Measurements from ENCODE around the gene WARS2.
"Not testable (repeated sequence)": the region's sequence is repeated elsewhere in the genome, so short reads cannot be mapped to it uniquely, and the experiment has no call there.

The WARS2 gene

GRCh38 chr1:119181218-119181617 is 40.8 kb upstream of the WARS2 start:
- Histone ChIP-seq H3K27ac (no peak overlapping the region), H3K36me3 (replicated peaks) (no peaks in the 10 kb centered on the region), H3K4me3 (ENCODE audit: low read depth, low read length) (no peak overlapping the region), H3K27me3 (replicated peaks) (no peaks in the 10 kb centered on the region)
- in situ Hi-C loops (cut with HindIII; ENCODE audit: low pct_ligation_motif_present, low sequenced_read_pairs): no loop called here
- no peak for DNase-seq
- TF ChIP-seq, protein P1, sequence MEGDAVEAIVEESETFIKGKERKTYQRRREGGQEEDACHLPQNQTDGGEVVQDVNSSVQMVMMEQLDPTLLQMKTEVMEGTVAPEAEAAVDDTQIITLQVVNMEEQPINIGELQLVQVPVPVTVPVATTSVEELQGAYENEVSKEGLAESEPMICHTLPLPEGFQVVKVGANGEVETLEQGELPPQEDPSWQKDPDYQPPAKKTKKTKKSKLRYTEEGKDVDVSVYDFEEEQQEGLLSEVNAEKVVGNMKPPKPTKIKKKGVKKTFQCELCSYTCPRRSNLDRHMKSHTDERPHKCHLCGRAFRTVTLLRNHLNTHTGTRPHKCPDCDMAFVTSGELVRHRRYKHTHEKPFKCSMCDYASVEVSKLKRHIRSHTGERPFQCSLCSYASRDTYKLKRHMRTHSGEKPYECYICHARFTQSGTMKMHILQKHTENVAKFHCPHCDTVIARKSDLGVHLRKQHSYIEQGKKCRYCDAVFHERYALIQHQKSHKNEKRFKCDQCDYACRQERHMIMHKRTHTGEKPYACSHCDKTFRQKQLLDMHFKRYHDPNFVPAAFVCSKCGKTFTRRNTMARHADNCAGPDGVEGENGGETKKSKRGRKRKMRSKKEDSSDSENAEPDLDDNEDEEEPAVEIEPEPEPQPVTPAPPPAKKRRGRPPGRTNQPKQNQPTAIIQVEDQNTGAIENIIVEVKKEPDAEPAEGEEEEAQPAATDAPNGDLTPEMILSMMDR (IDR thresholded peaks at IDR 0.05; ENCODE audit: low read depth, low read length, missing control alignments): no peak

- Histone ChIP-seq H3K27ac (no peak overlapping the region), H3K27me3 (replicated peaks) (no peaks in the 10 kb centered on the region), H3K36me3 (replicated peaks) (no peaks in the 10 kb centered on the region), H3K4me3 (ENCODE audit: low read depth, low read length) (no peak overlapping the region)
- in situ Hi-C loops (cut with HindIII; ENCODE audit: low pct_ligation_motif_present, low sequenced_read_pairs): no loop called here
- TF ChIP-seq, protein P1 (IDR thresholded peaks at IDR 0.05; ENCODE audit: low read depth, low read length, missing control alignments): no peak
- DNase-seq: no peak
Measured at GRCh38 chr1:119179051-119179450, 38.6 kb upstream of the WARS2 start.

DNA sequence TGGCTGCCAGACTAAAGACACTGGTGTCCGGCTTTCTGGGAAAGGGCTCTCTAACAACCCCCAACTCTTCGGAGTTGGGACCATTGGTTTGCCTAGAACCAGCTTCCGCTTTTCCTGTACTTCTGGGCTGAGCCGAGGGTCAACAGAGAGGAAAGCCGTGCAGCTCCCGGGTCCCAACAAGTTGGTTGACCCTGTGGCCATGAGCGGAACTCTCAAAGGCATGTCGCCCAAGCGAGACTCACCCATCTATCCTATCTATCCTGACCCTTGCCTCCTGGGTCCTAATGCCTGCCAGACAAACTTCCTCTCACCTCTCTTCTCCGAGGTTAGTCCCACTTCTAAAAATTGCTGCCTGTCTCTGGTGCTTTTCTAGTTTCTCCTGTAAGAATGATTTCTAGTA is 32.5 kb upstream of the WARS2 start:
- H3K4me3 ChIP-seq (ENCODE audit: low read depth, low read length); in situ Hi-C loops (cut with HindIII; ENCODE audit: low pct_ligation_motif_present, low sequenced_read_pairs); H3K27ac ChIP-seq; H3K36me3 ChIP-seq (replicated peaks); H3K27me3 ChIP-seq (replicated peaks); DNase-seq: not testable (repeated sequence)

DNA sequence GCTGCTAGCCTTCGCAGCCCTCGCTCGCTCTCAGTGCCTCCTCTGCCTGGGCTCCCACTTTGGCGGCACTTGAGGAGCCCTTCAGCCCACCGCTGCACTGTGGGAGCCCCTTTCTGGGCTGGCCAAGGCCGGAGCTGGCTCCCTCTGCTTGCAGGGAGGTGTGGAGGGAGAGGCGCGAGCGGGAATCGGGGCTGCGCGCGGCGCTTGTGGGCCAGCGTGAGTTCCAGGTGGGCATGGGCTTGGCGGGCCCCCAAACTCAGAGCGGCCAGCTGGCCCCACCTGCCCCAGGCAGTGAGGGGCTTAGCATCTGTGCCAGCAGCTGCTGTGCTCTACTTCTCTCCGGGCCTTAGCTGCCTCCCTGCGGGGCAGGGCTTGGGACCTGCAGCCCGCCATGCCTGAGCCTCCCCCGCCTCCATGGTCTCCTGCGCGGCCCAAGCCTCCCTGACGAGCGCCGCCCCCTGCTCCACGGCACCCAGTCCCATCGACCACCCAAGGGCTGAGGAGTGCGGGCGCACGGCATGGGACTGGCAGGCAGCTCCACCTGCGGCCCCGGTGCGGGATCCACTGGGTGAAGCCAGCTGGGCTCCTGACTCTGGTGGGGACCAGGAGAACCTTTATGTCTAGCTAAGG is 31.0 kb upstream of the WARS2 start:
- H3K4me3 ChIP-seq (ENCODE audit: low read depth, low read length); H3K27ac ChIP-seq; H3K27me3 ChIP-seq (replicated peaks); in situ Hi-C loops (cut with HindIII; ENCODE audit: low pct_ligation_motif_present, low sequenced_read_pairs); H3K36me3 ChIP-seq (replicated peaks); DNase-seq: not testable (repeated sequence)

- no peaks in the 10 kb centered on the region for H3K27me3 ChIP-seq (replicated peaks)
- DNase-seq: no peak
- H3K27ac ChIP-seq: no peak overlapping the region
- no peaks in the 10 kb centered on the region for H3K36me3 ChIP-seq (replicated peaks)
- H3K4me3 ChIP-seq (ENCODE audit: low read depth, low read length): no peak overlapping the region
- TF ChIP-seq, protein P1 (IDR thresholded peaks at IDR 0.05; ENCODE audit: low read depth, low read length, missing control alignments): no peak
- in situ Hi-C loops (cut with HindIII; ENCODE audit: low pct_ligation_motif_present, low sequenced_read_pairs): no loop called here
Measured at GRCh38 chr1:119163396-119163795, 22.9 kb upstream of the WARS2 start.

DNA sequence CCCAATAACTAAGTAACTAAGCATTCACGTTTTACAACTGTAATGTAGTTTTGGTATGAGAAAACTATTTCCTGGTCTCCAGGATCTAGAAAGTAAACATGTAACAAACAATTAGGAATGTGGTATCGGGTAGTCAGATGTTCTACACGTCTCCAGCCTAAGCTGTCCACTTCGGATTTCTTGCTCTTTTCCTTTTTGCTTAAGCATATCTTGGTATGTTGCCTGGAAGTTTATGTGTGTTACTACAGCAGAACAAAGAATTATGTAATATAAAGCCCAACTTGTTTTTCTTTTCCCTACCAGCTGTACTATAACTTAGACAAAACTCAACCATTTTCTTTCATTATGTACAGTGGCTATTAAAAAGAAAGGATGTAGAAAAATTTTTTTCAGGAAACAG is 20.4 kb upstream of the WARS2 start:
- in situ Hi-C loops (cut with HindIII; ENCODE audit: low pct_ligation_motif_present, low sequenced_read_pairs): no loop called here
- peak; percentile 33 for DNase-seq
- Histone ChIP-seq H3K4me3 (ENCODE audit: low read depth, low read length) (no peak overlapping the region), H3K36me3 (replicated peaks) (no peaks in the 10 kb centered on the region), H3K27ac (no peak overlapping the region), H3K27me3 (replicated peaks) (no peaks in the 10 kb centered on the region)
- TF ChIP-seq, protein P1 (IDR thresholded peaks at IDR 0.05; ENCODE audit: low read depth, low read length, missing control alignments): no peak

DNA sequence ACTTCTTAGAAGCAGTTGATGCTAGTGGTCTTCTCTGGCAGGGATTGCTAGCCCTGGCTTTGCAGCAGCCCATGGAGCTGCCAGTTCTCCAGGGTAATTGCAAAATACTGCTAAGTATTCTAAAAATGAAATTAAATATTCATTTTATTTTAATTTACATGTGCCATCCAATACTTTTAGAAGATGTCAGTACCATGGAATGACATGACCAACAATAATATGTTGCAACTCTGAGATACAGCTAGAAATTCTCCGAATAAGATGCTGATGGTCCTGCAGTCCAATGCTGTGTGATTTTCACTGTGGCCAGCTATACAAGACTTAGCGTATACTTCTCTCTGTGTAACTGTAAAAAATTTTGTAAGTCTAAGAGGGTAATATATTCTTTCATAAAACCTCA is 20.0 kb upstream of the WARS2 start:
- DNase-seq: no peak
- Histone ChIP-seq H3K4me3 (ENCODE audit: low read depth, low read length) (no peak overlapping the region), H3K27me3 (replicated peaks) (no peaks in the 10 kb centered on the region), H3K27ac (no peak overlapping the region), H3K36me3 (replicated peaks) (no peaks in the 10 kb centered on the region)
- TF ChIP-seq, protein P1 (IDR thresholded peaks at IDR 0.05; ENCODE audit: low read depth, low read length, missing control alignments): no peak
- in situ Hi-C loops (cut with HindIII; ENCODE audit: low pct_ligation_motif_present, low sequenced_read_pairs): no loop called here
